GM04503 (cell line): ENCODE data around the gene IL22.
"Not testable (repeated sequence)": the region's sequence is repeated elsewhere in the genome, so short reads cannot be mapped to it uniquely, and the experiment has no call there.

Experiments
- DNase-seq: peaks from one replicate; pipeline ENCODE4 v3.0.0-alpha.2; 2012; ENCODE audit warnings: low read depth

IL22 gene

GRCh38 chr12:68229956-68230355 lies 23.4 kb downstream of the IL22 start:
- DNase-seq: no peak

GRCh38 chr12:68227356-68227755 lies 26.0 kb downstream of the IL22 start:
- no peak for DNase-seq

- DNase-seq: no peak
Measured at GRCh38 chr12:68225576-68226476, 27.6 kb downstream of the IL22 start, which contains the start of gene IL26. TSS of gene IL26 (minus strand) at chr12:68225810. CDS start at chr12:68225756, 54 bp downstream.

- DNase-seq: peak; percentile 30
Measured at GRCh38 chr12:68224613-68225285, 28.7 kb downstream of the IL22 start.

- peak; percentile 28 for DNase-seq
Measured at GRCh38 chr12:68223067-68223747, 30.2 kb downstream of the IL22 start.

- DNase-seq: no peak
Measured at GRCh38 chr12:68222326-68222725, 31.1 kb downstream of the IL22 start.

- no peak for DNase-seq
Measured at GRCh38 chr12:68221497-68221896, 31.9 kb downstream of the IL22 start.

GRCh38 chr12:68210875-68211274 lies 42.5 kb downstream of the IL22 start:
- DNase-seq: no peak

- DNase-seq: not testable (repeated sequence)
Measured at GRCh38 chr12:68209048-68209728, 44.2 kb downstream of the IL22 start.

- DNase-seq: no peak
Measured at GRCh38 chr12:68207276-68207675, 46.1 kb downstream of the IL22 start.

GRCh38 chr12:68206446-68206845 lies 47.0 kb downstream of the IL22 start:
- DNase-seq: no peak

GRCh38 chr12:68203460-68203875 lies 49.9 kb downstream of the IL22 start:
- DNase-seq: no peak

GRCh38 chr12:68200854-68201253 lies 52.5 kb downstream of the IL22 start:
- DNase-seq: no peak

- DNase-seq: no peak
Measured at GRCh38 chr12:68199127-68199526, 54.3 kb downstream of the IL22 start.

- DNase-seq: no peak
Measured at GRCh38 chr12:68198507-68199086, 54.8 kb downstream of the IL22 start.
